Hepatocyte (in vitro differentiated cells): ENCODE results near the gene NFXL1. TPM values are rescaled to one million over a fixed set of nuclear protein-coding genes. Genes with fewer than 3 reads are reported as not detected.

Source experiments
- DNase-seq: peaks from one replicate; pipeline ENCODE4 v3.0.0-alpha.2; 2016; ENCODE audit warnings: low spot score
- H2AFZ ChIP-seq: fragments of 200-600 bp; sonication (generic); 2 replicates; pipeline ENCODE4 v1.6.0; 2016; ENCODE audit warnings: antibody characterized with exemption, mild to moderate bottlenecking
- H3K27ac ChIP-seq: fragments of 200-600 bp; sonication (generic); 2 replicates; pipeline ENCODE4 v1.5.1; 2016; ENCODE audit warnings: mild to moderate bottlenecking
- H3K27me3 ChIP-seq: fragments of 200-600 bp; sonication (generic); 2 replicates; pipeline ENCODE4 v1.6.1; 2016
- H3K36me3 ChIP-seq: fragments of 200-600 bp; sonication (generic); replicated peaks from 2 replicates; pipeline ENCODE4 v1.5.1; 2016; ENCODE audit warnings: low read depth; ENCODE audit not compliant: insufficient read depth
- H3K4me1 ChIP-seq: fragments of 200-600 bp; sonication (generic); 2 replicates; pipeline ENCODE4 v1.5.1; 2016; ENCODE audit warnings: mild to moderate bottlenecking, moderate library complexity; ENCODE audit not compliant: insufficient read depth
- H3K4me2 ChIP-seq: fragments of 200-600 bp; sonication (generic); 2 replicates; pipeline ENCODE4 v1.6.0; 2016
- H3K4me3 ChIP-seq: fragments of 200-600 bp; sonication (generic); 2 replicates; pipeline ENCODE4 v1.5.1; 2016; ENCODE audit warnings: mild to moderate bottlenecking
- H3K79me2 ChIP-seq: fragments of 200-600 bp; sonication (generic); 2 replicates; pipeline ENCODE4 v1.6.0; 2017; ENCODE audit warnings: mild to moderate bottlenecking
- H3K9me2 ChIP-seq: fragments of 200-600 bp; sonication (generic); replicated peaks from 2 replicates; pipeline ENCODE4 v1.6.0; 2017; ENCODE audit warnings: mild to moderate bottlenecking; ENCODE audit not compliant: insufficient read depth
- H3K9me3 ChIP-seq: fragments of 200-600 bp; sonication (generic); 2 replicates; pipeline ENCODE4 v1.5.1; 2016; ENCODE audit warnings: low read depth, mild to moderate bottlenecking
- H4K20me1 ChIP-seq: fragments of 200-600 bp; sonication (generic); 2 replicates; pipeline ENCODE4 v1.6.0; 2016; ENCODE audit warnings: mild to moderate bottlenecking; ENCODE audit not compliant: insufficient read depth, poor library complexity, severe bottlenecking
- EZH2 ChIP-seq: fragments of 200-600 bp; sonication (generic); IDR thresholded peaks from 2 replicates; pipeline ENCODE4 v1.6.1; 2016; ENCODE audit warnings: antibody characterized with exemption, mild to moderate bottlenecking, borderline replicate concordance
- EZH2phosphoT487 ChIP-seq: fragments of 200-600 bp; sonication (generic); IDR thresholded peaks from one replicate; pipeline ENCODE4 v1.6.1; 2018; ENCODE audit warnings: antibody characterized with exemption, mild to moderate bottlenecking, low read depth, moderate library complexity; ENCODE audit not compliant: unreplicated experiment, severe bottlenecking
- WGBS: methylation state at CpG from one replicate; pipeline ENCODE4 v1.1.6; 2016; ENCODE audit warnings: low lambda C conversion rate; ENCODE audit errors: missing lambda C conversion rate; 5-methylcytosine and 5-hydroxymethylcytosine counted together
- polyA plus RNA-seq: library from polyadenylated mRNA; unstranded; fragments of >200 nt; fragmentation: Nextera tagmentation; extraction: Ambion mirVana; gene quantifications from 2 replicates; pipeline ENCODE4 v1.2.1, GENCODE V29; 2016
- total RNA-seq: library from RNA; depleted of rRNA; stranded (reverse); fragments of >200 nt; gene quantifications from 2 replicates; pipeline ENCODE4 v1.2.3, GENCODE V29; 2014
- TF ChIP-seq, protein P1 (sequence below): fragments of 200-600 bp; sonication (generic); IDR thresholded peaks from 2 replicates; pipeline ENCODE4 v1.5.1; 2016; ENCODE audit warnings: antibody characterized with exemption, mild to moderate bottlenecking; ENCODE audit not compliant: poor library complexity

Gene NFXL1
- total and polyA plus RNA-seq, 2 experiments from 2014 or later, result 9.8 TPM

DNA sequence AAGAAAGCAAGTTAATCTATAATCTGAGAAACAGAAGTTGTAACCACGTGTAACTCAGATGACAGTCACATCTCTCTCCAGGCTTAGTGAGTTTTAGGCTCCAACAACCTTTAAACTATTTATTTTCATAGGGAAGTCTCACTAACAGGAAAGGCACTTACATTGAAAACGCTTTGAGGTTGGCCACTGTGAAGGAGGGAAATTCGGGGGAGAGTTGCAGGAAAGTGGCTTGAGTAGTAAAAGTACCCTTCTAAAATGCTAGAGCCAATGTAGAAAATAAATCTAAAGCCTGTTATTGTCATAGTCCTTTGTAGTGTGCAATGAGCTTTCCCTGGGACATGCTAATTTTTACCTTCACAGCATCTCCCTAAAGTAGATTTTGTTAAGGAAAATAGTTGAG, 995 bp upstream of the NFXL1 start:
- 52% methylated on average over 3 of the region's 3 CpGs for WGBS
- H3K27ac ChIP-seq, result no peak overlapping the region
- H3K4me3 ChIP-seq, result peak overlapping the region; percentile 45
- peaks cover 33% of the 10 kb centered on the region for H3K79me2 ChIP-seq
- H3K9me2 ChIP-seq, result no peaks in the 10 kb centered on the region
- H3K4me1 ChIP-seq, result peaks cover 7% of the 10 kb centered on the region
- DNase-seq, result no peak
- no peak for TF ChIP-seq EZH2
- no peak for TF ChIP-seq EZH2phosphoT487
- TF ChIP-seq, protein P1, sequence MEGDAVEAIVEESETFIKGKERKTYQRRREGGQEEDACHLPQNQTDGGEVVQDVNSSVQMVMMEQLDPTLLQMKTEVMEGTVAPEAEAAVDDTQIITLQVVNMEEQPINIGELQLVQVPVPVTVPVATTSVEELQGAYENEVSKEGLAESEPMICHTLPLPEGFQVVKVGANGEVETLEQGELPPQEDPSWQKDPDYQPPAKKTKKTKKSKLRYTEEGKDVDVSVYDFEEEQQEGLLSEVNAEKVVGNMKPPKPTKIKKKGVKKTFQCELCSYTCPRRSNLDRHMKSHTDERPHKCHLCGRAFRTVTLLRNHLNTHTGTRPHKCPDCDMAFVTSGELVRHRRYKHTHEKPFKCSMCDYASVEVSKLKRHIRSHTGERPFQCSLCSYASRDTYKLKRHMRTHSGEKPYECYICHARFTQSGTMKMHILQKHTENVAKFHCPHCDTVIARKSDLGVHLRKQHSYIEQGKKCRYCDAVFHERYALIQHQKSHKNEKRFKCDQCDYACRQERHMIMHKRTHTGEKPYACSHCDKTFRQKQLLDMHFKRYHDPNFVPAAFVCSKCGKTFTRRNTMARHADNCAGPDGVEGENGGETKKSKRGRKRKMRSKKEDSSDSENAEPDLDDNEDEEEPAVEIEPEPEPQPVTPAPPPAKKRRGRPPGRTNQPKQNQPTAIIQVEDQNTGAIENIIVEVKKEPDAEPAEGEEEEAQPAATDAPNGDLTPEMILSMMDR, result no peak
- H4K20me1 ChIP-seq, result no peaks in the 10 kb centered on the region
- H3K4me2 ChIP-seq, result peak overlapping the region; percentile 80
- H3K27me3 ChIP-seq, result no peaks in the 10 kb centered on the region
- H3K36me3 ChIP-seq, result no peaks in the 10 kb centered on the region
- peak overlapping the region; percentile 85 for H2AFZ ChIP-seq
- no peaks in the 10 kb centered on the region for H3K9me3 ChIP-seq

DNA sequence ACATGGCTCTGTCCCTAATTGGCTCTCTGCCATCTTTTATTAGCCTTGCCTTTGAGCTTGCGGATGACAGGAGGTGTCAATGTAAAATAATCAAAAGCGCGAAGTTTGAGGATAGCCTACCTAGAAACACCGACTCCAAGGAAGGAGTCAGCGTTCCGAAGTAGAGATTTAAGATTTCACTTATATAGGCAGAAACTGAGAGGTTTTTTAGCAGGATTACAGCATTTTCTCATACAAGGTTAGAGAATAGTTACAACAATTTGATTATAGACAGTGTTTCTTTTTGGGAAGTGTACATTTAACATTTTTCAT, 499 bp upstream of the NFXL1 start:
- H3K4me3 ChIP-seq, result peak overlapping the region; percentile 45
- peak overlapping the region; percentile 85 for H2AFZ ChIP-seq
- H3K36me3 ChIP-seq, result no peaks in the 10 kb centered on the region
- H3K27me3 ChIP-seq, result no peaks in the 10 kb centered on the region
- H3K27ac ChIP-seq, result no peak overlapping the region
- H3K4me1 ChIP-seq, result peaks cover 7% of the 10 kb centered on the region
- peak overlapping the region; percentile 80 for H3K4me2 ChIP-seq
- no peaks in the 10 kb centered on the region for H4K20me1 ChIP-seq
- peaks cover 38% of the 10 kb centered on the region for H3K79me2 ChIP-seq
- TF ChIP-seq EZH2phosphoT487 (no peak), EZH2 (no peak)
- TF ChIP-seq, protein P1, result no peak
- H3K9me2 ChIP-seq, result no peaks in the 10 kb centered on the region
- H3K9me3 ChIP-seq, result no peaks in the 10 kb centered on the region
- DNase-seq, result no peak
- WGBS, result under 1% methylated on average over 6 of the region's 6 CpGs

DNA sequence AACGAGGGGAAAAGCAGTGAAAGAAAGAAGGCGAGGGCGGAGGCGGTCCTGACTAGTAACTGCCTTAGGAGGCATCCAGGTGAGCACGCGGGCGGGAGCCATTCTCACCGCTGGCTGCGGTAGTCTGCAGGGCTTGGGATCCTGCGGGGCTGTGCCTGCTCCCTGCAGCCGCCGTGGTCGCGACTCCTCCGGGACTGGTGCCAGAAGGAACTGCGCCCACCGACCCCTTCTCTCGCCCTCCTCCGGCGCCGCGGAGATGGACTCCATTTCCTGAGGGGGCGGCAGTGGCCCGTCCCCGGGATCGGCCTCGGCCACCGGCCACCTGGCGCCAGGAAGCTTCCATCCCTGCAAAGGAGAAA, 543 bp downstream of the NFXL1 start:
- H3K4me1 ChIP-seq, result peaks cover 7% of the 10 kb centered on the region
- H3K79me2 ChIP-seq, result peaks cover 46% of the 10 kb centered on the region
- peak overlapping the region; percentile 90 for H2AFZ ChIP-seq
- WGBS, result 2% methylated on average over 29 of the region's 29 CpGs
- H3K9me3 ChIP-seq, result no peaks in the 10 kb centered on the region
- H4K20me1 ChIP-seq, result no peaks in the 10 kb centered on the region
- peak overlapping the region; percentile 90 for H3K27ac ChIP-seq
- peak; percentile 54 for DNase-seq
- H3K9me2 ChIP-seq, result no peaks in the 10 kb centered on the region
- H3K4me2 ChIP-seq, result peak overlapping the region; percentile 88
- H3K27me3 ChIP-seq, result no peaks in the 10 kb centered on the region
- TF ChIP-seq, protein P1, result no peak
- H3K4me3 ChIP-seq, result peak overlapping the region; percentile 73
- H3K36me3 ChIP-seq, result no peaks in the 10 kb centered on the region

DNA sequence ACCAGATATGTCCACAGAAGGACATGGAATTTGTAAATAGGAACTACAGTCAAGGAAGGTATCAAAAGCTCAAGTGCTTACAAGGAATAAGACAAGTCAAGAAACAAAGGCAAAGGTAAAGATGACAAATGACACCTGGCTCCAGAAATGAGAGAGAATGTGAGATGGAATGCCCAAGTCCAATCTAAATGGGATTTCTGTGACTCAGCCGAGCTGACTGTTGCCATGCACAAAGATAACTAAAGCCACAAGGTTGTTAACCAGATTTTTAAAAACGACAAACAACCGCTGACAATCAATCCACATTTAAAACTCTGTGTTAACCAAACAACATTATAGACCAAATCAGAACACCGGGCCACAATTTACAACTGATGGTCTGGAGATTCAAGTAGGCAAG, 1.1 kb downstream of the NFXL1 start:
- H3K9me3 ChIP-seq, result no peaks in the 10 kb centered on the region
- H4K20me1 ChIP-seq, result no peaks in the 10 kb centered on the region
- 5% methylated on average over 4 of the region's 4 CpGs for WGBS
- TF ChIP-seq EZH2, result no peak
- TF ChIP-seq, protein P1, result no peak
- TF ChIP-seq EZH2phosphoT487, result no peak
- H3K4me2 ChIP-seq, result peak overlapping the region; percentile 88
- H3K27me3 ChIP-seq, result no peaks in the 10 kb centered on the region
- peak; percentile 48 for DNase-seq
- H3K4me3 ChIP-seq, result peak overlapping the region; percentile 73
- no peaks in the 10 kb centered on the region for H3K36me3 ChIP-seq
- peak overlapping the region; percentile 90 for H3K27ac ChIP-seq
- peaks cover 46% of the 10 kb centered on the region for H3K79me2 ChIP-seq
- peak overlapping the region; percentile 90 for H2AFZ ChIP-seq
- no peaks in the 10 kb centered on the region for H3K9me2 ChIP-seq
- peaks cover 7% of the 10 kb centered on the region for H3K4me1 ChIP-seq
